SK-N-SH (cell line): ENCODE results near the gene MAP2K5. TPM values are rescaled to one million over a fixed set of nuclear protein-coding genes. Genes with fewer than 3 reads are reported as not detected.

Experiments used
- CTCF ChIA-PET: fragments of 300-600, 350-600 bp; formaldehyde crosslinking; extraction: SDS; loops from one replicate; lab custom pipeline; 2021; lab: Yijun Ruan, JAX
- POLR2A ChIA-PET: fragments of 350-600 bp; sonication (Branson Sonifier 250); formaldehyde crosslinking; extraction: SDS; loops from one replicate; lab custom pipeline; 2020; ENCODE audit warnings: antibody characterized with exemption, inconsistent platforms; lab: Yijun Ruan, JAX
- DNase-seq: peaks from one replicate; pipeline ENCODE4 v3.0.0; 2012
- H2AFZ ChIP-seq: fragments of 200-600 bp; sonication (generic); 2 replicates; pipeline ENCODE4 v1.8.1; 2016; ENCODE audit warnings: antibody characterized with exemption, mild to moderate bottlenecking, low read depth
- H3F3A ChIP-seq: fragments of 200-600 bp; sonication (generic); replicated peaks from 2 replicates; pipeline ENCODE3; 2016; ENCODE audit warnings: antibody characterized with exemption, mild to moderate bottlenecking; ENCODE audit not compliant: insufficient read depth
- H3K27ac ChIP-seq, 2 experiments: fragments of 200-500 bp in 1 of 2; fragments of 200-600 bp in 1 of 2; sonication (Bioruptor generic) in 1 of 2; sonication (generic), shearing (Covaris generic) in 1 of 2; 2 replicates each; pipeline versions ENCODE4 v1.5.1 to v1.6.1; 2014 to 2016; ENCODE audit warnings: low read depth in 2 of 2, inconsistent platforms in 1 of 2, low read length in 1 of 2, mild to moderate bottlenecking in 1 of 2, mixed read lengths in 1 of 2
- H3K27me3 ChIP-seq: fragments of 200-600 bp; sonication (generic), shearing (Covaris generic); 2 replicates; pipeline ENCODE4 v1.6.1; 2016; ENCODE audit warnings: mixed run types; ENCODE audit not compliant: insufficient read depth
- H3K36me3 ChIP-seq, 2 experiments: fragments of 200-500 bp in 1 of 2; fragments of 200-600 bp in 1 of 2; sonication (Bioruptor generic) in 1 of 2; sonication (generic) in 1 of 2; replicated peaks in 1 of 2; 2 replicates each; pipeline versions ENCODE3 to v1.5.1; 2014 to 2016; ENCODE audit warnings: low read length in 1 of 2, mild to moderate bottlenecking in 1 of 2; ENCODE audit not compliant: insufficient read depth in 2 of 2, control insufficient read depth in 1 of 2
- H3K4me1 ChIP-seq, 2 experiments: fragments of 200-500 bp in 1 of 2; fragments of 200-600 bp in 1 of 2; sonication (Bioruptor generic) in 1 of 2; sonication (generic), shearing (Covaris generic) in 1 of 2; 2 replicates each; pipeline versions ENCODE4 v1.5.1 to v1.6.1; 2014 to 2016; ENCODE audit warnings: low read depth in 1 of 2, low read length in 1 of 2, mixed run types in 1 of 2; ENCODE audit not compliant: insufficient read depth in 2 of 2, control insufficient read depth in 1 of 2
- H3K4me2 ChIP-seq: fragments of 200-600 bp; sonication (generic), shearing (Covaris generic); 2 replicates; pipeline ENCODE4 v1.6.1; 2017; ENCODE audit warnings: mixed run types
- H3K4me3 ChIP-seq, 2 experiments: fragments of 200-500 bp in 1 of 2; fragments of 200-600 bp in 1 of 2; sonication (Bioruptor generic) in 1 of 2; sonication (generic), shearing (Covaris generic) in 1 of 2; 2 replicates each; pipeline versions ENCODE4 v1.5.1 to v1.8.1; 2014 to 2016; ENCODE audit warnings: low read depth in 2 of 2, inconsistent platforms in 1 of 2, low read length in 1 of 2, mild to moderate bottlenecking in 1 of 2, mixed read lengths in 1 of 2, moderate library complexity in 1 of 2
- H3K79me2 ChIP-seq: fragments of 200-600 bp; sonication (generic); 2 replicates; pipeline ENCODE4 v1.8.1; 2017; ENCODE audit warnings: mild to moderate bottlenecking; ENCODE audit not compliant: insufficient read depth
- H3K9ac ChIP-seq: fragments of 200-600 bp; sonication (generic); 2 replicates; pipeline ENCODE4 v1.6.1; 2017; ENCODE audit warnings: mixed run types
- H3K9me2 ChIP-seq: fragments of 200-600 bp; sonication (generic); 2 replicates; pipeline ENCODE4 v1.6.1; 2017; ENCODE audit warnings: mixed run types
- H3K9me3 ChIP-seq: fragments of 200-600 bp; sonication (generic); 2 replicates; pipeline ENCODE4 v1.6.1; 2017; ENCODE audit warnings: mixed run types, mild to moderate bottlenecking, moderate library complexity
- H4K20me1 ChIP-seq: fragments of 200-600 bp; sonication (generic); 2 replicates; pipeline ENCODE4 v1.6.1; 2017; ENCODE audit warnings: mild to moderate bottlenecking, mixed run types; ENCODE audit not compliant: insufficient read depth
- CHD2 ChIP-seq: fragments of 150-350 bp; IDR thresholded peaks from 2 replicates; pipeline ENCODE4 v1.6.1; 2018; ENCODE audit warnings: low read length; ENCODE audit not compliant: partially characterized antibody
- ELF1 ChIP-seq: IDR thresholded peaks from 2 replicates; pipeline ENCODE4 v1.4.0; 2012
- EP300 ChIP-seq, 2 experiments: IDR thresholded peaks; 2 replicates each; pipeline versions ENCODE4 v1.4.0 to v1.6.1; 2012; ENCODE audit warnings: borderline replicate concordance in 1 of 2, low read depth in 1 of 2, low read length in 1 of 2
- FOSL2 ChIP-seq: IDR thresholded peaks from 2 replicates; pipeline ENCODE4 v1.4.0; 2012; ENCODE audit warnings: low read depth, mild to moderate bottlenecking, moderate library complexity, borderline replicate concordance
- FOXJ3 ChIP-seq: sonication (generic); formaldehyde crosslinking; IDR thresholded peaks from 2 replicates; pipeline ENCODE4 v1.5.1; 2020; ENCODE audit warnings: mild to moderate bottlenecking, missing genetic modification reagents
- FOXM1 ChIP-seq: IDR thresholded peaks from 2 replicates; pipeline ENCODE4 v1.4.0; 2012; ENCODE audit warnings: low read depth, mild to moderate bottlenecking
- GABPA ChIP-seq: IDR thresholded peaks from 2 replicates; pipeline ENCODE4 v1.4.0; 2012; ENCODE audit warnings: low read depth, mild to moderate bottlenecking
- IRF3 ChIP-seq: fragments of 150-350 bp; IDR thresholded peaks from 2 replicates; pipeline ENCODE4 v1.6.1; 2016; ENCODE audit warnings: mild to moderate bottlenecking, low read depth, low read length
- MAX ChIP-seq: IDR thresholded peaks from 2 replicates; pipeline ENCODE4 v1.4.0; 2012; ENCODE audit warnings: low read depth
- NRF1 ChIP-seq: IDR thresholded peaks from 2 replicates; pipeline ENCODE4 v1.6.1; 2012; ENCODE audit warnings: low read depth, mild to moderate bottlenecking, low read length
- POLR2AphosphoS5 ChIP-seq: IDR thresholded peaks from 2 replicates; pipeline ENCODE4 v1.6.1; 2012; ENCODE audit warnings: low read depth, low read length
- RAD21 ChIP-seq: IDR thresholded peaks from 2 replicates; pipeline ENCODE4 v1.6.1; 2012; ENCODE audit warnings: mild to moderate bottlenecking, low read length
- RCOR1 ChIP-seq: fragments of 150-350 bp; IDR thresholded peaks from 2 replicates; pipeline ENCODE4 v1.6.1; 2017; ENCODE audit warnings: antibody characterized with exemption, low read length
- RXRA ChIP-seq: IDR thresholded peaks from 2 replicates; pipeline ENCODE4 v1.4.0; 2012; ENCODE audit warnings: low read depth, mild to moderate bottlenecking, borderline replicate concordance
- SMC3 ChIP-seq: IDR thresholded peaks from 2 replicates; pipeline ENCODE4 v1.6.1; 2012; ENCODE audit warnings: low read depth, low read length, improper control_type of control experiment
- TAF1 ChIP-seq: IDR thresholded peaks from 2 replicates; pipeline ENCODE4 v1.6.1; 2012; ENCODE audit warnings: low read depth, mild to moderate bottlenecking, low read length, moderate library complexity, borderline replicate concordance
- TEAD4 ChIP-seq: IDR thresholded peaks from 2 replicates; pipeline ENCODE4 v1.4.0; 2012; ENCODE audit warnings: mild to moderate bottlenecking, borderline replicate concordance; ENCODE audit not compliant: insufficient read depth
- USF2 ChIP-seq: fragments of 150-350 bp; IDR thresholded peaks from 2 replicates; pipeline ENCODE4 v1.6.1; 2017; ENCODE audit warnings: antibody characterized with exemption, low read length, low read depth, borderline replicate concordance
- WGBS: methylation state at CpG from one replicate; pipeline ENCODE4 v1.1.6; 2017; ENCODE audit warnings: low lambda C conversion rate; 5-methylcytosine and 5-hydroxymethylcytosine counted together
- polyA plus RNA-seq, 3 experiments: library from polyadenylated mRNA; depleted of rRNA; stranded (reverse); fragments of >200 nt; gene quantifications; 2 replicates each; pipeline ENCODE4 v1.2.3, GENCODE V29; 2012

The MAP2K5 gene
- polyA plus RNA-seq, 1 of the 3 experiments (the other 2 are of a cell fraction): 6.2 TPM

GRCh38 chr15:67807141-67807540 is 264.6 kb downstream of the MAP2K5 start:
- H3K27me3 ChIP-seq: no peaks in the 10 kb centered on the region
- TF ChIP-seq CHD2 (no peak), RAD21 (no peak), MAX (no peak), ELF1 (no peak), EP300 (IDR thresholded peaks at IDR 0.05; ENCODE audit: borderline replicate concordance in 1 of 2, low read depth in 1 of 2, low read length in 1 of 2) (no peak), POLR2AphosphoS5 (no peak), USF2 (no peak), GABPA (no peak), SMC3 (no peak), TEAD4 (no peak)
- TF ChIP-seq, all 33 proteins: peak for 0
- Histone ChIP-seq H3F3A (no peaks in the 10 kb centered on the region), H3K9me2 (no peaks in the 10 kb centered on the region), H4K20me1 (no peaks in the 10 kb centered on the region), H2AFZ (no peak overlapping the region), H3K4me2 (no peak overlapping the region), H3K79me2 (no peaks in the 10 kb centered on the region), H3K36me3 (no peaks in the 10 kb centered on the region), H3K4me1 (no peaks in the 10 kb centered on the region; a peak in 1 of 4 replicates), H3K9me3 (no peaks in the 10 kb centered on the region), H3K27ac (no peak overlapping the region), H3K9ac (no peak overlapping the region), H3K4me3 (no peak overlapping the region)
- POLR2A ChIA-PET: no interaction called here
- CTCF ChIA-PET: no interaction called here
- 83% methylated on average over 1 of the region's 5 CpGs for WGBS
- DNase-seq: no peak

GRCh38 chr15:67807836-67808235 is 265.3 kb downstream of the MAP2K5 start:
- DNase-seq: no peak
- H2AFZ ChIP-seq: no peak overlapping the region
- CTCF ChIA-PET: no interaction called here

More at GRCh38 chr15:67807836-67808235, 265.3 kb downstream of the MAP2K5 start:
- WGBS: 89% methylated on average over 7 of the region's 7 CpGs
- no peak overlapping the region for H3K4me3 ChIP-seq
- H4K20me1 ChIP-seq: no peaks in the 10 kb centered on the region
- no peaks in the 10 kb centered on the region for H3K27me3 ChIP-seq
- no peak overlapping the region for H3K4me2 ChIP-seq
- POLR2A ChIA-PET: no interaction called here
- H3K79me2 ChIP-seq: no peaks in the 10 kb centered on the region
- no peaks in the 10 kb centered on the region for H3K9me3 ChIP-seq
- H3K9me2 ChIP-seq: no peaks in the 10 kb centered on the region
- H3K4me1 ChIP-seq: no peaks in the 10 kb centered on the region; a peak in 1 of 4 replicates
- no peaks in the 10 kb centered on the region for H3K36me3 ChIP-seq
- no peak for TF ChIP-seq GABPA
- TF ChIP-seq RAD21: no peak
- no peak for TF ChIP-seq SMC3
- no peak for TF ChIP-seq RCOR1
- TF ChIP-seq IRF3: no peak
- TF ChIP-seq FOXM1: no peak
- TF ChIP-seq NRF1: no peak
- no peak for TF ChIP-seq POLR2AphosphoS5
- no peak for TF ChIP-seq TAF1
- no peak for TF ChIP-seq FOSL2
- no peak for TF ChIP-seq FOXJ3 (CRISPR knock-in tag)
- TF ChIP-seq EP300 (IDR thresholded peaks at IDR 0.05; ENCODE audit: borderline replicate concordance in 1 of 2, low read depth in 1 of 2, low read length in 1 of 2): no peak
- no peak for TF ChIP-seq CHD2
- TF ChIP-seq MAX: no peak
- TF ChIP-seq TEAD4: no peak
- no peak for TF ChIP-seq RXRA
- no peaks in the 10 kb centered on the region for H3F3A ChIP-seq
- no peak overlapping the region for H3K27ac ChIP-seq
- no peak overlapping the region for H3K9ac ChIP-seq
